GM19438 (cell line): ENCODE results near the gene MPV17L.
"Not testable (repeated sequence)": the region's sequence is repeated elsewhere in the genome, so short reads cannot be mapped to it uniquely, and the experiment has no call there.

Experiments
- ATAC-seq: cut with Tn5 transposase; IDR thresholded peaks from one replicate; pipeline ENCODE4 v1.9.1; 2021; ENCODE audit warnings: low read depth; ENCODE audit not compliant: unreplicated experiment

Gene MPV17L

DNA sequence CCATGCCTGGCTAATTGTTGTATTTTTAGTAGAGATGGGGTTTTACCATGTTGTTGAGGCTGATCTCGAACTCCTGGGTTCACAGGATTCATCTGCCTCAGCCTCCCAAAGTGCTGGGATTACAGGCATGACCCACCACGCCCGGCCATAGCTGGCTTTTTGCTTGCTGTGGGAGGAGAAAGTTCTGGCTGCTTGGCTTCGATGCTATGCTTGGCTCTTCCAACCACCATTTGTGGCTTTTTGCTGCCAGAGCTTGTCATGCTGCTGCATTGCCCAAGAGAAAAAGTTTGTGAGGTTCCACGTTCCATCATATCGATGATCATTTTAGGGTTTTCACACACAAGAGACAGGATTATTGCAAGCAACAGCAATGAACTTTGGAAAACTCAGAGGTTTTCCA, 55.1 kb downstream of the MPV17L start:
- no peak for ATAC-seq

- ATAC-seq, result no peak
Measured at GRCh38 chr16:15451098-15451731, 55.7 kb downstream of the MPV17L start.

DNA sequence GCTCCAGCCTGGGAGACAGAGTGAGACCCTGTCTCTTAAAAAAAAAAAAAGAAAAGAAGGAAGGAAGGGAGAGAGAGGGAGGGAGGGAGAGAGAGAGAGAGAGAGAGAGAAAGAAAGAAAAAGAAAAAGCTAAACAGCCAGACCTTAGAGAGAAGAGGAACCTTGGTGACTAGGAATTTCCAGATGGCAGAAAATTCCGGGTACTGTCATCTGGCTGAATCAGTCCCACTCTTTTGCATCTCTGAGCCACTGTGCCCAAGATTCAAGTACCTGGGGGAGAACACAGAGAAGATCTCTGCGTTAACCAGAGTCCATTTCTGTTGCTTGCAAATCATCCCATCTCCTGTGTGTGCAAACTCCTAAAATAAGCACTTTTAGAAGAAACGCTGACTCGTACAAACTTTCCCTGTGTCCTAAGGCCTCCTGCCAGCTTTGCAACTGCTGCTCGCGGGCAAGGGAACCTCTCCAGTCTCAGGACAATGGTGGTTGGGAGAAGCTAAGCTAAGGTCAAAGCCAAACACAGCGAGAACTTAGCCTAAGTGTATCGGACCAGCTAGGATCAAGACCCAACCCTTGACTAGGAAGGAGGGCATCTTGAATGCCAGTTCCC, 56.8 kb downstream of the MPV17L start:
- no peak for ATAC-seq

DNA sequence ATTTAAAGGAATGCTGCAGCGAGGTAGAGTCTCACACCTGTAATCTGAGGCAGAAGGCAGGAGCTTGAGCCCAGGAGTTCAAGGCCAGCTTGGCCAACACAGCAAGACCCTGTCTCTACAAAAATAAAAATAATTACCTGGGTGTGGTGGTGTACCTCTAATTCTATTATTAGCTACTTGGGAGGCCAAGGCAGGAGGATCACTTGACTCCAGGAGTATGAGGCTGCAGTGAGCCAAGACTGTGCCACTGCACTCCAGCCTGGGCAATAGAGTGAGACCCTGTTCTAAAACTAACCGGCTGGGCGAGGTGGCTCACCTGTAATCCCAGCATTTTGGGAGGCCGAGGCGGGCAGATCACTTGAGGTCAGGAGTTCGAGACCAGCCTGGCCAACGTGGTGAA, 57.7 kb downstream of the MPV17L start:
- ATAC-seq, result not testable (repeated sequence)

DNA sequence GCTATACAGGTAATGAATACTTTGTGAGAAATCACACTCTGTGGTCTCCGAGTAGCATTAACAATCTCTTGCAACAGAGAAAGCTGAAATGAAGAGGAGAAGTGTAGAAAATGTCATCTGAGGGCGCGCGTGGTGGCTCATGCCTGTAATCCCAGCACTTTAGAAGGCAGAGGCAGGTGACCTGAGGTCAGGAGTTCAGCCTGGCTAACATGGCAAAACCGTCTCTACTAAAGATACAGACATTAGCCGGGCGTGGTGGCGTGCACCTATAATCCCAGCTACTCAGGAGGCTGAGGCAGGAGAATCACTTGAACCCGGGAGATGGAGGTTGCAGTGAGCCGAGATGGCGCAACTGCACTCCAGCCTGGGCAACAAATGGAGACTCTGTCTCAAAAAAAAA, 59.4 kb downstream of the MPV17L start:
- not testable (repeated sequence) for ATAC-seq

DNA sequence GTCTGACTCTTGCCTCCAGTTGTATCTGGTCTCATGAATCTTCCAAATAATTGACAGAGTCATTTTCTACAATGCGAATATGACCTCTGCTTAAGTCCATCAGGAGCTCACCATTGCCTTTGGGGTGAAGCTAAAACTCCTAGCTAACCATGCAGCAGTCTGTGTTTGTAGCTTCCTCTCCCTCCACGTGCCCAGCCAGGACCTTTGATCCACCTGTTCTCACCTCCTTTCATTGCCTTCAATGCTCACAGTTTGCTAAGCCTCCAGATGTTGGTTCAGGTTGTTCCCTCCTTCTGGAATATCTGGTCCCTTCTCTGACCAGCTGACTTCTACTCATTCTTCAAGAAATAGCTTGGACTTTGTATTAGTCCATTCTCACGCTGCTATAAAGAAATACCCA, 61.8 kb downstream of the MPV17L start:
- ATAC-seq, result no peak

- ATAC-seq, result no peak
Measured at GRCh38 chr16:15457958-15458357, 62.4 kb downstream of the MPV17L start.

DNA sequence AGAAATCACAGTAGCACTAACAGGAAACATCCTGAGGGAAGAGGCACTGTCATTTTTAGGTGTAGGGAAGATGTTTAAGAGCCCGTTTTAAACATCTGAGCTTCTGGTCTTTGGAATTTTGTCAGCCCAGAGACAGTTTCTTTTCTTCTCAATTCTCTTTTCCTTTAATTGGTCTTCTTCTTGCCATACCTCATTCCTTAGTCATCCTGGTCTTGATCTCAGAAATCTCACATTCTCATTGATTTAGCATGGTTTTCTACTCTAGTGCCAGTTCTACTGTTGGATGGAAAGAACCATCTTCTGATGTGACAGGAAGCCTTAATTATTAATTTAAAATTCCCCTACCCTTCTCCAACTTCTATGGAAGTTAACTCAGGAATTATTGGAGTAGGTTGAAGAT, 64.2 kb downstream of the MPV17L start:
- ATAC-seq, result no peak

- no peak for ATAC-seq
Measured at GRCh38 chr16:15460601-15461000, 65.0 kb downstream of the MPV17L start.

DNA sequence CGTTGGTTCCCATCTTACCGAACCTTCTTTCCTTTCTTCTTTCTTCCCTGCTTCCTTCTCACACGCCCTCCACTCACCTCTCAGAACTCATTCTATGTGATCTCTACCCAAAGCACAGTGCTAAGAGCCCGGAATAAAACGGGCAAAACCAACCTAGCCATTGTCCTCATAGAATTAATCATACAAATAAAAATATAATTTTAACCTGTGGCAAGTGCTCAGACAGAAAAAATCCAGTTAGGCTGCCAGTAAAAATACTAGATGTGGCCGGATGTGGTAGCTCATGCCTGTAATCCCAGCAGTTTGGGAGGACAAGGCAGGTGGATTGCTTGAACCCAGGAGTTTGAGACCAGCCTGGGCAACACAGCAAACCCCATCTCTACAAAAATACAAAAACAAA, 65.8 kb downstream of the MPV17L start:
- ATAC-seq, result no peak
